Neuronal stem cell (in vitro differentiated cells): ENCODE measurements around the gene AUTS2.

ENCODE experiments used
- DNase-seq: peaks from one replicate; pipeline ENCODE4 v3.0.0-alpha.2; 2013; ENCODE audit warnings: low spot score
- H2AFZ ChIP-seq: one replicate; pipeline ENCODE4 v1.6.1; 2013; ENCODE audit warnings: mild to moderate bottlenecking, low read length, inconsistent platforms
- H2AK5ac ChIP-seq: 2 replicates; pipeline ENCODE4 v1.6.1; 2013; ENCODE audit warnings: low read depth, mild to moderate bottlenecking, inconsistent platforms, low read length, moderate library complexity, mixed read lengths
- H2BK120ac ChIP-seq: 2 replicates; pipeline ENCODE4 v1.6.1; 2013; ENCODE audit warnings: low read depth, mild to moderate bottlenecking, inconsistent platforms, low read length, moderate library complexity, mixed read lengths
- H2BK12ac ChIP-seq: one replicate; pipeline ENCODE4 v1.6.1; 2013; ENCODE audit warnings: low read length, inconsistent platforms
- H2BK15ac ChIP-seq: 2 replicates; pipeline ENCODE4 v1.6.1; 2013; ENCODE audit warnings: mild to moderate bottlenecking, low read length, inconsistent platforms, mixed read lengths
- H2BK5ac ChIP-seq: one replicate; pipeline ENCODE4 v1.6.1; 2013; ENCODE audit warnings: inconsistent platforms, mild to moderate bottlenecking, low read length, moderate library complexity
- H3K14ac ChIP-seq: one replicate; pipeline ENCODE4 v1.6.1; 2013; ENCODE audit warnings: low read length, inconsistent platforms
- H3K18ac ChIP-seq: 2 replicates; pipeline ENCODE4 v1.6.1; 2013; ENCODE audit warnings: low read length, inconsistent platforms
- H3K23ac ChIP-seq: 2 replicates; pipeline ENCODE4 v1.6.1; 2013; ENCODE audit warnings: low read depth, mild to moderate bottlenecking, mixed read lengths, low read length, inconsistent platforms; ENCODE audit not compliant: poor library complexity
- H3K27ac ChIP-seq: replicated peaks from 3 replicates; pipeline ENCODE4 v1.5.1; 2013; ENCODE audit warnings: low read length, inconsistent platforms
- H3K27me3 ChIP-seq, 3 experiments: 2 replicates each; pipeline ENCODE4 v1.6.1; 2013; ENCODE audit warnings: low read length in 3 of 3, mild to moderate bottlenecking in 2 of 3, inconsistent platforms in 1 of 3, low read depth in 1 of 3, mixed read lengths in 1 of 3, moderate library complexity in 1 of 3; ENCODE audit not compliant: control insufficient read depth in 3 of 3, insufficient read depth in 3 of 3
- H3K36me3 ChIP-seq, 2 donors: replicated peaks in 1 of 2; 2 replicates each; pipeline ENCODE4 v1.6.1; 2013; ENCODE audit warnings: low read length in 2 of 2; ENCODE audit not compliant: control insufficient read depth in 2 of 2, insufficient read depth in 2 of 2
- H3K4ac ChIP-seq: 2 replicates; pipeline ENCODE4 v1.6.1; 2013; ENCODE audit warnings: inconsistent platforms, mild to moderate bottlenecking, low read length, moderate library complexity
- H3K4me1 ChIP-seq, 2 donors: 1 replicate in 1 of 2; 2 replicates in 1 of 2; pipeline ENCODE4 v1.6.1; 2013; ENCODE audit warnings: low read length in 2 of 2, low read depth in 1 of 2; ENCODE audit not compliant: control insufficient read depth in 2 of 2, insufficient read depth in 1 of 2
- H3K4me2 ChIP-seq: one replicate; pipeline ENCODE4 v1.6.1; 2013; ENCODE audit warnings: mild to moderate bottlenecking, low read length, inconsistent platforms; ENCODE audit not compliant: insufficient read depth, poor library complexity, severe bottlenecking
- H3K4me3 ChIP-seq, 2 donors: 2 replicates each; pipeline ENCODE4 v1.5.1; 2013; ENCODE audit warnings: low read length in 2 of 2, mild to moderate bottlenecking in 2 of 2, inconsistent platforms in 1 of 2, moderate library complexity in 1 of 2
- H3K79me1 ChIP-seq: one replicate; pipeline ENCODE4 v1.6.1; 2013; ENCODE audit warnings: low read depth, mild to moderate bottlenecking, inconsistent platforms, low read length, moderate library complexity
- H3K9ac ChIP-seq: one replicate; pipeline ENCODE4 v1.6.1; 2013; ENCODE audit warnings: mild to moderate bottlenecking, low read depth, low read length, inconsistent platforms; ENCODE audit not compliant: poor library complexity
- H3K9me3 ChIP-seq, 2 donors: replicated peaks in 1 of 2; 2 replicates each; pipeline versions ENCODE3 to v1.6.1; 2013; ENCODE audit warnings: low read length in 2 of 2, mild to moderate bottlenecking in 2 of 2, inconsistent platforms in 1 of 2, low read depth in 1 of 2, mixed read lengths in 1 of 2, moderate library complexity in 1 of 2; ENCODE audit not compliant: control insufficient read depth in 2 of 2, insufficient read depth in 1 of 2
- H4K8ac ChIP-seq: one replicate; pipeline ENCODE4 v1.6.1; 2013; ENCODE audit warnings: low read depth, mild to moderate bottlenecking, inconsistent platforms, low read length, moderate library complexity
- H4K91ac ChIP-seq: one replicate; pipeline ENCODE4 v1.6.1; 2013; ENCODE audit warnings: low read length, low read depth, mild to moderate bottlenecking, inconsistent platforms; ENCODE audit not compliant: poor library complexity
- WGBS, 2 donors: extraction: QIAGEN DNeasy Blood & Tissue Kit; methylation state at CpG; one replicate each; pipeline ENCODE4 v1.1.7; 2013; ENCODE audit warnings: missing lambda C conversion rate in 2 of 2, mixed read lengths in 1 of 2; ENCODE audit not compliant: insufficient read length in 2 of 2, insufficient replicate concordance in 1 of 2; ENCODE audit errors: extremely low coverage in 2 of 2; 5-methylcytosine and 5-hydroxymethylcytosine counted together

The AUTS2 gene

GRCh38 chr7:69819333-69819705 lies 221.0 kb downstream of the AUTS2 start:
- Histone ChIP-seq H3K4me2 (no peak overlapping the region), H3K4ac (no peak overlapping the region), H3K9ac (no peak overlapping the region), H2AFZ (no peak overlapping the region), H3K18ac (no peak overlapping the region), H3K14ac (no peak overlapping the region), H3K79me1 (no peaks in the 10 kb centered on the region), H2AK5ac (no peak overlapping the region), H2BK15ac (no peak overlapping the region), H2BK5ac (no peak overlapping the region), H4K91ac (no peak overlapping the region), H3K4me3 (no peak overlapping the region), H3K4me1 (peaks cover 29 to 38% of the 10 kb centered on the region in 2 donors), H2BK120ac (no peak overlapping the region), H3K27ac (no peak overlapping the region), H3K9me3 (no peaks in the 10 kb centered on the region), H4K8ac (no peak overlapping the region), H3K36me3 (no peaks in the 10 kb centered on the region), H2BK12ac (no peak overlapping the region), H3K23ac (no peak overlapping the region), H3K27me3 (no peaks in the 10 kb centered on the region)
- WGBS, 2 donors: no CpG with 5 or more reads among the region's 4 CpGs
- no peak for DNase-seq

- H3K4me2 ChIP-seq: no peak overlapping the region
- H3K36me3 ChIP-seq: no peaks in the 10 kb centered on the region
- H4K8ac ChIP-seq: no peak overlapping the region
- no peaks in the 10 kb centered on the region for H3K27me3 ChIP-seq
- no peak overlapping the region for H2AFZ ChIP-seq
- no peak overlapping the region for H2BK5ac ChIP-seq
- H3K14ac ChIP-seq: no peak overlapping the region
- H3K27ac ChIP-seq: no peak overlapping the region
- H2AK5ac ChIP-seq: no peak overlapping the region
- no peak overlapping the region for H2BK15ac ChIP-seq
- DNase-seq: no peak
- H3K9me3 ChIP-seq: no peaks in the 10 kb centered on the region
- H4K91ac ChIP-seq: no peak overlapping the region
- peaks cover 28 to 39% of the 10 kb centered on the region in 2 donors for H3K4me1 ChIP-seq
- H3K9ac ChIP-seq: no peak overlapping the region
- WGBS, 2 donors: no CpG with 5 or more reads among the region's 3 CpGs
- H3K18ac ChIP-seq: no peak overlapping the region
- H3K23ac ChIP-seq: no peak overlapping the region
- no peak overlapping the region for H3K4ac ChIP-seq
- no peak overlapping the region for H3K4me3 ChIP-seq
- no peak overlapping the region for H2BK12ac ChIP-seq
- H2BK120ac ChIP-seq: no peak overlapping the region
- no peaks in the 10 kb centered on the region for H3K79me1 ChIP-seq
Measured at GRCh38 chr7:69820479-69821192, 222.4 kb downstream of the AUTS2 start.

- no peak overlapping the region for H3K4me2 ChIP-seq
- H2BK120ac ChIP-seq: no peak overlapping the region
- no peak overlapping the region for H3K4ac ChIP-seq
- H3K14ac ChIP-seq: no peak overlapping the region
- no peak for DNase-seq
- H2BK12ac ChIP-seq: no peak overlapping the region
- no peak overlapping the region for H2AFZ ChIP-seq
- H3K27me3 ChIP-seq: no peaks in the 10 kb centered on the region
- H4K8ac ChIP-seq: no peak overlapping the region
- no peaks in the 10 kb centered on the region for H3K9me3 ChIP-seq
- no peak overlapping the region for H3K4me3 ChIP-seq
- no peak overlapping the region for H2AK5ac ChIP-seq
- H2BK15ac ChIP-seq: no peak overlapping the region
- no peak overlapping the region for H3K23ac ChIP-seq
- peaks cover 26 to 36% of the 10 kb centered on the region in 2 donors for H3K4me1 ChIP-seq
- H3K36me3 ChIP-seq: no peaks in the 10 kb centered on the region
- H3K27ac ChIP-seq: no peak overlapping the region
- H4K91ac ChIP-seq: no peak overlapping the region
- no peaks in the 10 kb centered on the region for H3K79me1 ChIP-seq
- H3K9ac ChIP-seq: no peak overlapping the region
- no peak overlapping the region for H2BK5ac ChIP-seq
- H3K18ac ChIP-seq: no peak overlapping the region
- WGBS, 2 donors: no CpG with 5 or more reads among the region's 1 CpG
Measured at GRCh38 chr7:69822386-69822785, 224.1 kb downstream of the AUTS2 start.

DNA sequence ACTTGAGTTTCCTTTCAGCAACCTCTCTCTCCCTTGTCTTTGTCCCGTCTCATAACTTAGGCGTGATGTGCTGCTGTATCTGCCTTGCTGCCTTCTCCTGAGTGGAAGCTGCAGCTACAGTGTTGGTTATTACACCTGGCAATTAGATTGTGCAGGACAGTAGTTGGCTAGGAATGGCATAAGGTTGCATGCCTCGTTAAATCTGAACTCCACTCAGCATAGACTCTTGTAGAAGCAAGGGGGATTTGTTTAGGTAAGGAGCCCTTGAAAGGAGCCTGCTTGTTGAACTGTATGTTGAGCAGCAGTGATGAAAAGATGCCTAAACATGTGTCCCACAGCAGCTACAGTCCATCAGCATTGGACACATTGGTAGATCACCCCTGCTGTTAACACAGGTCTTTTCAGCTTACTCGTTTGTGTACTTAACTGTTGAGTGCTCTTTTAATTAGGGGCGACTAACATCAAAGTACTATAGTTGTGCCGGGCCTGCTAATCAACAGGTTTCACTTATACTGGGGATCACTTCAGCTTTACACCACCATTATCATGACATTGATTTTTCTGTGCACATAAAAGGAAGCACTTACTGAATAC lies 225.0 kb downstream of the AUTS2 start:
- no peak for DNase-seq
- no peak overlapping the region for H4K8ac ChIP-seq
- no peak overlapping the region for H2BK120ac ChIP-seq
- no peaks in the 10 kb centered on the region for H3K27me3 ChIP-seq
- H4K91ac ChIP-seq: no peak overlapping the region
- no peaks in the 10 kb centered on the region for H3K79me1 ChIP-seq
- no peak overlapping the region for H2BK12ac ChIP-seq
- H3K36me3 ChIP-seq: no peaks in the 10 kb centered on the region
- H3K4me1 ChIP-seq: peaks cover 25 to 31% of the 10 kb centered on the region in 2 donors
- H2BK5ac ChIP-seq: no peak overlapping the region
- H3K23ac ChIP-seq: no peak overlapping the region
- H2AFZ ChIP-seq: no peak overlapping the region
- no CpG with 5 or more reads among the region's 6 CpGs for WGBS, 2 donors
- H3K4me2 ChIP-seq: no peak overlapping the region
- no peaks in the 10 kb centered on the region for H3K9me3 ChIP-seq
- H3K4ac ChIP-seq: no peak overlapping the region
- no peak overlapping the region for H2AK5ac ChIP-seq
- no peak overlapping the region for H3K4me3 ChIP-seq
- H3K14ac ChIP-seq: no peak overlapping the region
- no peak overlapping the region for H3K9ac ChIP-seq
- H2BK15ac ChIP-seq: no peak overlapping the region
- H3K27ac ChIP-seq: no peak overlapping the region
- H3K18ac ChIP-seq: no peak overlapping the region
